IMR-90 (cell line): ENCODE data around the gene ARL14EPL.

ENCODE experiments used
- FOS ChIP-seq: fragments of 150-350 bp; IDR thresholded peaks from 2 replicates; pipeline ENCODE4 v1.6.1; 2016; ENCODE audit warnings: low read depth, low read length
- POLR2A ChIP-seq: IDR thresholded peaks from 2 replicates; pipeline ENCODE4 v1.6.1; 2012; ENCODE audit warnings: mild to moderate bottlenecking, low read depth, low read length
- RAD21 ChIP-seq: IDR thresholded peaks from 2 replicates; pipeline ENCODE4 v1.6.1; 2012; ENCODE audit warnings: low read length, improper control_type of control experiment
- TF ChIP-seq, protein P1 (sequence below): conservative IDR thresholded peaks from 2 replicates; pipeline ENCODE4 v1.5.1; 2012; ENCODE audit warnings: mild to moderate bottlenecking, low read depth, low read length, improper control_type of control experiment
- TF ChIP-seq, protein P2 (sequence below): fragments of 150-350 bp; IDR thresholded peaks from 2 replicates; pipeline ENCODE4 v1.6.1; 2016; ENCODE audit warnings: low read depth, mild to moderate bottlenecking, low read length, moderate library complexity, borderline replicate concordance

DNA sequence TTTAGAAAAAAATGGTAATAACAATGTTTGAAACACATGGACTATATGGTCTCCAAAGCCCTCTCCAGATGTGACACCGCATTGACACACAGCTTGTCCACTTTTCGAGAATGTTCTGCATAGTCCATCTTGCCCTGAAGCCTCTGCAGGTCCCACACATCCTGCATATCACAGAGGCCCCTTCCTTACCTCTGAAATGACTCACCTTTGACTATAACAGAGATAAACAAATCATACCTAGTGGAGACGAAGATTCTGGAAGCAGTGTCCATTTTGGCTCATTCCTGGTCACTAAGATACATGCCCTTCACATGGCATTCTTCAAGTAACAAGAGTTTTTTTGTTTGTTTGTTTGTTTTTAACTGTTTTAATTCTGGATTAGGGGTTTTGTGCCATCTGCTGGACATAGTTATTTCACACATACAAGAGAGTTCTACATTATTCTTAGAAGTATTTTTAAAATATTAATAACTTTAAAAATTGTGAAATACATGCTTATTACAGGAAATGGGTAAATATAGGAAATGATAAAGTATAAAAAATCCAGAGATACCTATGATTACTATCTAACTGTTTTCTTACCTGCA lies 5.1 kb downstream of the ARL14EPL start:
- TF ChIP-seq FOS, result no peak
- TF ChIP-seq POLR2A, result no peak
- TF ChIP-seq, protein P1, sequence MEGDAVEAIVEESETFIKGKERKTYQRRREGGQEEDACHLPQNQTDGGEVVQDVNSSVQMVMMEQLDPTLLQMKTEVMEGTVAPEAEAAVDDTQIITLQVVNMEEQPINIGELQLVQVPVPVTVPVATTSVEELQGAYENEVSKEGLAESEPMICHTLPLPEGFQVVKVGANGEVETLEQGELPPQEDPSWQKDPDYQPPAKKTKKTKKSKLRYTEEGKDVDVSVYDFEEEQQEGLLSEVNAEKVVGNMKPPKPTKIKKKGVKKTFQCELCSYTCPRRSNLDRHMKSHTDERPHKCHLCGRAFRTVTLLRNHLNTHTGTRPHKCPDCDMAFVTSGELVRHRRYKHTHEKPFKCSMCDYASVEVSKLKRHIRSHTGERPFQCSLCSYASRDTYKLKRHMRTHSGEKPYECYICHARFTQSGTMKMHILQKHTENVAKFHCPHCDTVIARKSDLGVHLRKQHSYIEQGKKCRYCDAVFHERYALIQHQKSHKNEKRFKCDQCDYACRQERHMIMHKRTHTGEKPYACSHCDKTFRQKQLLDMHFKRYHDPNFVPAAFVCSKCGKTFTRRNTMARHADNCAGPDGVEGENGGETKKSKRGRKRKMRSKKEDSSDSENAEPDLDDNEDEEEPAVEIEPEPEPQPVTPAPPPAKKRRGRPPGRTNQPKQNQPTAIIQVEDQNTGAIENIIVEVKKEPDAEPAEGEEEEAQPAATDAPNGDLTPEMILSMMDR, result peak; percentile 25; the same call in 1 of the 2 replicates
- 0 out of 2 replicates have a peak, but pooled peaks have one; percentile 14 for TF ChIP-seq RAD21
- TF ChIP-seq, protein P2, sequence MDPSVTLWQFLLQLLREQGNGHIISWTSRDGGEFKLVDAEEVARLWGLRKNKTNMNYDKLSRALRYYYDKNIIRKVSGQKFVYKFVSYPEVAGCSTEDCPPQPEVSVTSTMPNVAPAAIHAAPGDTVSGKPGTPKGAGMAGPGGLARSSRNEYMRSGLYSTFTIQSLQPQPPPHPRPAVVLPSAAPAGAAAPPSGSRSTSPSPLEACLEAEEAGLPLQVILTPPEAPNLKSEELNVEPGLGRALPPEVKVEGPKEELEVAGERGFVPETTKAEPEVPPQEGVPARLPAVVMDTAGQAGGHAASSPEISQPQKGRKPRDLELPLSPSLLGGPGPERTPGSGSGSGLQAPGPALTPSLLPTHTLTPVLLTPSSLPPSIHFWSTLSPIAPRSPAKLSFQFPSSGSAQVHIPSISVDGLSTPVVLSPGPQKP, result no peak
